Pancreas (tissue), 10 donors: ENCODE measurements around the gene COX7B2. TPM values are rescaled to one million over a fixed set of nuclear protein-coding genes. Genes with fewer than 3 reads are reported as not detected.

ENCODE experiments used
- ATAC-seq, 4 donors: fragments of 200-7000 bp; cut with Tn5 transposase; one replicate each; pipeline versions ENCODE4 v1.8.0 to v1.9.1; 2020; ENCODE audit warnings: mild to moderate bottlenecking in 4 of 4, moderate library complexity in 4 of 4
- DNase-seq, 6 donors: peaks; one replicate each; pipeline ENCODE4 v3.0.0-alpha.2; 2020
- FAIRE-seq: peaks from 2 replicates; lab custom pipeline; 2012; peaks lifted over from hg19 to GRCh38; lab: Jason Lieb, UNC
- H3K27ac ChIP-seq, 4 donors: fragments of 200-600 bp; sonication (generic); 1 replicate in 3 of 4; 2 replicates in 1 of 4; pipeline versions ENCODE4 v1.5.0 to v1.8.0; 2020
- H3K27me3 ChIP-seq, 4 donors: fragments of 200-600 bp; one replicate each; pipeline ENCODE4 v1.8.0; 2021
- H3K36me3 ChIP-seq, 3 donors: fragments of 200-600 bp; sonication (generic) in 1 of 3; one replicate each; pipeline versions ENCODE4 v1.5.0 to v1.8.0; 2020 to 2021
- H3K4me1 ChIP-seq, 3 donors: fragments of 200-600 bp; one replicate each; pipeline ENCODE4 v1.8.0; 2021
- H3K4me3 ChIP-seq, 4 donors: fragments of 200-600 bp; sonication (generic) in 2 of 4; one replicate each; pipeline versions ENCODE4 v1.5.0 to v1.8.0; 2020 to 2021
- H3K9me3 ChIP-seq, 4 donors: fragments of 200-600 bp; one replicate each; pipeline ENCODE4 v1.8.0; 2021
- CTCF ChIP-seq, 4 donors: fragments of 200-600 bp; sonication (generic) in 3 of 4; IDR thresholded peaks; one replicate each; pipeline versions ENCODE4 v1.5.0 to v1.8.0; 2021; ENCODE audit warnings: antibody characterized with exemption in 4 of 4
- WGBS, 2 donors: extraction: QIAGEN DNeasy Blood & Tissue Kit; methylation state at CpG; one replicate each; pipeline ENCODE4 v1.1.7; 2013; 5-methylcytosine and 5-hydroxymethylcytosine counted together
- intact Hi-C, 3 donors: fragments of 100-400 bp; cut with DNase I; formaldehyde crosslinking; loops; one replicate each; pipeline versions ENCODE4 v1.11.1 to v1.14.2; 2022
- polyA plus RNA-seq, 2 donors: library from polyadenylated mRNA; stranded (reverse); fragments of 200-250 nt; gene quantifications; one replicate each; pipeline ENCODE4 v1.2.3, GENCODE V29; 2013
- total RNA-seq, 6 donors: library from RNA; stranded (reverse); fragmentation: NEBNext Ultra II Directional in 4 of 6; extraction: Animal tissue kit (Norgen Biotek cat#: 25700) in 4 of 6; gene quantifications; one replicate each; pipeline versions ENCODE4 v1.2.1 to v1.2.4, GENCODE V29; 2021 to 2023
- donor health status: healthy with polysubstance abuse.
- donor health status: DM: no; HTN: no; CAD: no; lungs with moderate emphysema.
- donor health status: DM: no; HTN: no; CAD: no.
- donor health status: control.
- donor health status: control.
- donor health status: Bipolar disorder and iron deficiency.
- donor health status: DM: yes; HTN: yes; CAD: no.
- donor health status: DM: no; HTN: no; CAD: no.
- donor health status: DM: no; HTN: no; CAD: no.
- donor health status: DM: yes; HTN: yes; CAD: no.

Gene COX7B2
- total and polyA plus RNA-seq, 8 donors: not detected

- H3K27ac ChIP-seq: no peak overlapping the region
- H3K4me1 ChIP-seq: peaks cover 0 to 7% (median 0%) of the 10 kb centered on the region in 3 donors
- H3K4me3 ChIP-seq: no peak overlapping the region
- intact Hi-C loops: no loop called here
- peak in 3 of 4 donors; percentile 31 to 70 (median 41) for ATAC-seq
- TF ChIP-seq CTCF (IDR thresholded peaks at IDR 0.05): no peak
- H3K36me3 ChIP-seq: no peaks in the 10 kb centered on the region
- WGBS, 2 donors: 22 to 33% methylated on average over 3 of the region's 3 CpGs
- DNase-seq: peak in 1 of 6 donors; percentile 1
- no peaks in the 10 kb centered on the region for H3K9me3 ChIP-seq
- FAIRE-seq: no peak
- no peaks in the 10 kb centered on the region for H3K27me3 ChIP-seq
Measured at GRCh38 chr4:46931981-46932380, 22.9 kb upstream of the COX7B2 start.

GRCh38 chr4:46930891-46931290 is 21.8 kb upstream of the COX7B2 start:
- no peak for ATAC-seq
- WGBS, 2 donors: 40 to 54% methylated on average over 3 of the region's 3 CpGs
- DNase-seq: no peak
- no peak for FAIRE-seq
- intact Hi-C loops: no loop called here
- no peak overlapping the region for H3K27ac ChIP-seq
- no peaks in the 10 kb centered on the region for H3K36me3 ChIP-seq
- TF ChIP-seq CTCF (IDR thresholded peaks at IDR 0.05): no peak
- H3K4me3 ChIP-seq: no peak overlapping the region
- no peaks in the 10 kb centered on the region for H3K27me3 ChIP-seq
- peaks cover 0 to 7% (median 0%) of the 10 kb centered on the region in 3 donors for H3K4me1 ChIP-seq
- no peaks in the 10 kb centered on the region for H3K9me3 ChIP-seq

GRCh38 chr4:46927201-46927600 is 18.2 kb upstream of the COX7B2 start:
- no peaks in the 10 kb centered on the region for H3K9me3 ChIP-seq
- H3K4me3 ChIP-seq: no peak overlapping the region
- H3K27me3 ChIP-seq: no peaks in the 10 kb centered on the region
- no peak overlapping the region for H3K27ac ChIP-seq
- ATAC-seq: peak in 1 of 4 donors; percentile 32
- H3K36me3 ChIP-seq: no peaks in the 10 kb centered on the region
- H3K4me1 ChIP-seq: no peaks in the 10 kb centered on the region
- TF ChIP-seq CTCF (IDR thresholded peaks at IDR 0.05): no peak
- DNase-seq: no peak
- intact Hi-C loops: no loop called here
- FAIRE-seq: no peak

GRCh38 chr4:46924789-46925529 is 15.9 kb upstream of the COX7B2 start:
- Histone ChIP-seq H3K4me3 (no peak overlapping the region), H3K27me3 (peaks cover 0 to 6% (median 0%) of the 10 kb centered on the region in 4 donors), H3K27ac (no peak overlapping the region), H3K4me1 (no peaks in the 10 kb centered on the region), H3K36me3 (no peaks in the 10 kb centered on the region), H3K9me3 (no peaks in the 10 kb centered on the region)
- DNase-seq (no peak), ATAC-seq (no peak), FAIRE-seq (no peak)
- intact Hi-C loops: no loop called here
- TF ChIP-seq CTCF (IDR thresholded peaks at IDR 0.05): no peak

GRCh38 chr4:46922205-46922604 is 13.2 kb upstream of the COX7B2 start:
- intact Hi-C loops: no loop called here
- DNase-seq (no peak), ATAC-seq (no peak), FAIRE-seq (no peak)
- 46 to 55% methylated on average over 3 of the region's 3 CpGs for WGBS, 2 donors
- Histone ChIP-seq H3K27me3 (peaks cover 0 to 6% (median 0%) of the 10 kb centered on the region in 4 donors), H3K4me3 (no peak overlapping the region), H3K27ac (no peak overlapping the region), H3K9me3 (no peaks in the 10 kb centered on the region), H3K4me1 (no peaks in the 10 kb centered on the region), H3K36me3 (no peaks in the 10 kb centered on the region)
- no peak for TF ChIP-seq CTCF (IDR thresholded peaks at IDR 0.05)
